Measurements from ENCODE around the gene PLEKHH2. TPM values are rescaled to one million over a fixed set of nuclear protein-coding genes. Genes with fewer than 3 reads are reported as not detected.

Gene PLEKHH2
- total and polyA plus RNA-seq, 2 of the 13 experiments (the other 11 are each of a cell fraction or from before 2014, with no cell fraction given), result 1.1 to 3.0 TPM

DNA sequence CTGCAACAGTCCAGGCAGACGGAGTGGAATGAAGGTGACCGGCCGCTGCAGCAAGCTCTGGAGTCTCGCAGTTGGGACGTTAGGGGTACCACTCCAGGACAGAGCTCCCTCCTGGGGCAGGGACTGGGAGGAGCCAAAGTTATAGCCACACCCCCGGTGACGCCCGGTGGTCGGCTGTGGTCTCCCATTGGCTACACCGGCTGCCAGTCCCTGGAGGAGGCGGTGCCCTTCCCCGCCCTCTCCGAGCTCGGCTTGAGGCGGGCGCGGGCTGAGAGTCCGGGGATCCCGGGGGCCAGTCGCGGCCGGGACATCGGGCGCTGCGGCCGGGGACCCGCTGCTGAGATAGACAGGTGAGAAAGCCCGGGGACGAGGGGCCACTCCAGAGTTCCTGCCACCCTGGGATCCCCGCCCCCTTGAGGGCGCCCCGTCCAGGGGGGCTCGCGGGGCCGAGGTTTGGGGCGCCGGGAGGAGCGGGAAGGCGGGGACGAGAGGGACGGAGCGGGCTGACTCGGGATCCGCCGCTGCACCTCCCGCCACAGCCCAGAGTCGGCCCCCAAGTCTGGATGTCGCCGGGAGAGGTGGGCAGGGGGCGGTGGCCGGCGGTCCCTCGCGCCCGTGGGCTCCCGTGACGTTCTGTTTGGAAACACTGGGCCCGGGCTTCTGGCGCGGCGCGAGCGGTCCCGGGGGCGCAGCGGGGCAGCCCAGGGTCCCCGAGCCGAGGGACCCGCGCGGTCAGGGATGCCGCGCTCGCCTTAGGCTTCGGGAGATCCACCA lies at the start of gene PLEKHH2 (continued):
- TF ChIP-seq, protein P1, sequence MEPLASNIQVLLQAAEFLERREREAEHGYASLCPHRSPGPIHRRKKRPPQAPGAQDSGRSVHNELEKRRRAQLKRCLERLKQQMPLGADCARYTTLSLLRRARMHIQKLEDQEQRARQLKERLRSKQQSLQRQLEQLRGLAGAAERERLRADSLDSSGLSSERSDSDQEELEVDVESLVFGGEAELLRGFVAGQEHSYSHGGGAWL (CRISPR knock-in tag; IDR thresholded peaks at IDR 0.05), result peak; percentile 46; the same call in 1 of the 2 replicates
- TF ChIP-seq ZNF790 (CRISPR knock-in tag; IDR thresholded peaks at IDR 0.05; ENCODE audit: borderline replicate concordance), result no peak
- peak; percentile 69 for TF ChIP-seq HNRNPK (IDR thresholded peaks at IDR 0.05; ENCODE audit: low read depth, low read length, poor library complexity, severe bottlenecking)
- peak; percentile 58; the same call in 1 of the 2 replicates for TF ChIP-seq MED13 (CRISPR knock-in tag; IDR thresholded peaks at IDR 0.05)
- TF ChIP-seq ZNF350 (CRISPR knock-in tag; IDR thresholded peaks at IDR 0.05; ENCODE audit: borderline replicate concordance, low read depth), result peak; percentile 61; the same call in 1 of the 2 replicates
- no peak for TF ChIP-seq SMAD1 (CRISPR knock-in tag; IDR thresholded peaks at IDR 0.05; ENCODE audit: borderline replicate concordance, low read depth)
- no peak for TF ChIP-seq ZBTB38 (CRISPR knock-in tag; IDR thresholded peaks at IDR 0.05)
- TF ChIP-seq, protein P2, sequence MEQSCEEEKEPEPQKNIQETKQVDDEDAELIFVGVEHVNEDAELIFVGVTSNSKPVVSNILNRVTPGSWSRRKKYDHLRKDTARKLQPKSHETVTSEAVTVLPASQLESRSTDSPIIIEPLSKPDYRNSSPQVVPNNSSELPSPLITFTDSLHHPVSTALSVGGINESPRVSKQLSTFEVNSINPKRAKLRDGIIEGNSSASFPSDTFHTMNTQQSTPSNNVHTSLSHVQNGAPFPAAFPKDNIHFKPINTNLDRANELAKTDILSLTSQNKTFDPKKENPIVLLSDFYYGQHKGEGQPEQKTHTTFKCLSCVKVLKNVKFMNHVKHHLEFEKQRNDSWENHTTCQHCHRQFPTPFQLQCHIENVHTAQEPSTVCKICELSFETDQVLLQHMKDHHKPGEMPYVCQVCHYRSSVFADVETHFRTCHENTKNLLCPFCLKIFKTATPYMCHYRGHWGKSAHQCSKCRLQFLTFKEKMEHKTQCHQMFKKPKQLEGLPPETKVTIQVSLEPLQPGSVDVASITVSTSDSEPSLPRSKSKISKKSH (CRISPR knock-in tag; IDR thresholded peaks at IDR 0.05; ENCODE audit: borderline replicate concordance), result 0 out of 2 replicates have a peak, but pooled peaks have one; percentile 44
- TF ChIP-seq MTF1 (CRISPR knock-in tag; IDR thresholded peaks at IDR 0.05), result 0 out of 2 replicates have a peak, but pooled peaks have one; percentile 54
- peak; percentile 32 for TF ChIP-seq AGO1 (IDR thresholded peaks at IDR 0.05; ENCODE audit: low read depth, low read length, poor library complexity, severe bottlenecking)
- TF ChIP-seq, protein P3, sequence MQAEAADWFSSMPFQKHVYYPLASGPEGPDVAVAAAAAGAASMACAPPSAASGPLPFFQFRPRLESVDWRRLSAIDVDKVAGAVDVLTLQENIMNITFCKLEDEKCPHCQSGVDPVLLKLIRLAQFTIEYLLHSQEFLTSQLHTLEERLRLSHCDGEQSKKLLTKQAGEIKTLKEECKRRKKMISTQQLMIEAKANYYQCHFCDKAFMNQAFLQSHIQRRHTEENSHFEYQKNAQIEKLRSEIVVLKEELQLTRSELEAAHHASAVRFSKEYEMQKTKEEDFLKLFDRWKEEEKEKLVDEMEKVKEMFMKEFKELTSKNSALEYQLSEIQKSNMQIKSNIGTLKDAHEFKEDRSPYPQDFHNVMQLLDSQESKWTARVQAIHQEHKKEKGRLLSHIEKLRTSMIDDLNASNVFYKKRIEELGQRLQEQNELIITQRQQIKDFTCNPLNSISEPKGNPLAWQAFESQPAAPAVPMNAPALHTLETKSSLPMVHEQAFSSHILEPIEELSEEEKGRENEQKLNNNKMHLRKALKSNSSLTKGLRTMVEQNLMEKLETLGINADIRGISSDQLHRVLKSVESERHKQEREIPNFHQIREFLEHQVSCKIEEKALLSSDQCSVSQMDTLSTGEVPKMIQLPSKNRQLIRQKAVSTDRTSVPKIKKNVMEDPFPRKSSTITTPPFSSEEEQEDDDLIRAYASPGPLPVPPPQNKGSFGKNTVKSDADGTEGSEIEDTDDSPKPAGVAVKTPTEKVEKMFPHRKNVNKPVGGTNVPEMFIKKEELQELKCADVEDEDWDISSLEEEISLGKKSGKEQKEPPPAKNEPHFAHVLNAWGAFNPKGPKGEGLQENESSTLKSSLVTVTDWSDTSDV (CRISPR knock-in tag; IDR thresholded peaks at IDR 0.05), result peak; percentile 80
- TF ChIP-seq, protein P4, sequence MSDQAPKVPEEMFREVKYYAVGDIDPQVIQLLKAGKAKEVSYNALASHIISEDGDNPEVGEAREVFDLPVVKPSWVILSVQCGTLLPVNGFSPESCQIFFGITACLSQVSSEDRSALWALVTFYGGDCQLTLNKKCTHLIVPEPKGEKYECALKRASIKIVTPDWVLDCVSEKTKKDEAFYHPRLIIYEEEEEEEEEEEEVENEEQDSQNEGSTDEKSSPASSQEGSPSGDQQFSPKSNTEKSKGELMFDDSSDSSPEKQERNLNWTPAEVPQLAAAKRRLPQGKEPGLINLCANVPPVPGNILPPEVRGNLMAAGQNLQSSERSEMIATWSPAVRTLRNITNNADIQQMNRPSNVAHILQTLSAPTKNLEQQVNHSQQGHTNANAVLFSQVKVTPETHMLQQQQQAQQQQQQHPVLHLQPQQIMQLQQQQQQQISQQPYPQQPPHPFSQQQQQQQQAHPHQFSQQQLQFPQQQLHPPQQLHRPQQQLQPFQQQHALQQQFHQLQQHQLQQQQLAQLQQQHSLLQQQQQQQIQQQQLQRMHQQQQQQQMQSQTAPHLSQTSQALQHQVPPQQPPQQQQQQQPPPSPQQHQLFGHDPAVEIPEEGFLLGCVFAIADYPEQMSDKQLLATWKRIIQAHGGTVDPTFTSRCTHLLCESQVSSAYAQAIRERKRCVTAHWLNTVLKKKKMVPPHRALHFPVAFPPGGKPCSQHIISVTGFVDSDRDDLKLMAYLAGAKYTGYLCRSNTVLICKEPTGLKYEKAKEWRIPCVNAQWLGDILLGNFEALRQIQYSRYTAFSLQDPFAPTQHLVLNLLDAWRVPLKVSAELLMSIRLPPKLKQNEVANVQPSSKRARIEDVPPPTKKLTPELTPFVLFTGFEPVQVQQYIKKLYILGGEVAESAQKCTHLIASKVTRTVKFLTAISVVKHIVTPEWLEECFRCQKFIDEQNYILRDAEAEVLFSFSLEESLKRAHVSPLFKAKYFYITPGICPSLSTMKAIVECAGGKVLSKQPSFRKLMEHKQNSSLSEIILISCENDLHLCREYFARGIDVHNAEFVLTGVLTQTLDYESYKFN (CRISPR knock-in tag; conservative IDR thresholded peaks at IDR 0.05), result peak; percentile 34
- TF ChIP-seq KDM1A (CRISPR knock-in tag; IDR thresholded peaks at IDR 0.05), result no peak
- peak; percentile 75; the same call in 1 of the 2 replicates for TF ChIP-seq ZFP90 (CRISPR knock-in tag; IDR thresholded peaks at IDR 0.05; ENCODE audit: borderline replicate concordance)
- TF ChIP-seq NONO (IDR thresholded peaks at IDR 0.05), result no peak
- no peak; the same call in 1 of the 2 replicates for TF ChIP-seq NONO (CRISPR knock-in tag; conservative IDR thresholded peaks at IDR 0.05)
- TF ChIP-seq ZNF549 (CRISPR knock-in tag; IDR thresholded peaks at IDR 0.05), result no peak
- no peak for TF ChIP-seq SRSF9 (IDR thresholded peaks at IDR 0.05; ENCODE audit: borderline replicate concordance, insufficient read depth, low read depth, low read length, poor library complexity, severe bottlenecking)
